ENCODE data around the gene ADSL.

DNA sequence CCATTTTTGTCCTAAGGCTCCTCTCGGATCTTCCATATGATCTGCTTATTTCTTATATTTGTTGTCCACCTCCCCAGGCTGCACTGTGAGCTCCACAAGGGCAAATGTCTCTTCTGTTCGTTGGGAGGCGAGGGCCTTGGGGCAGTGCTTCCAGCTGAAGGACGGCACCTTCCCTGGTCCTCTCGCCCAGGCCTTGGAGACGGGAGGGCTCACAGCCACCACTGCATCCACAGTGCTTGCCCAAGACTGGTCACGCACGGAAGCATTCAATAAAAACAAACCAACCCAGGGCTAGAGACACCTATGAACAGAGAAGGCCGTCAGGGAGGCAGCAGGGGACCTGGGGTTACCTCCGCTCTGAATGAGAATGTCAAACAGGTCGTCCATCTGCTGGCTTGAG, 70.3 kb downstream of the ADSL start:
- TF ChIP-seq PHB2 (IDR thresholded peaks at IDR 0.05; ENCODE audit: low read depth), result no peak
- no peak for TF ChIP-seq NFYB (IDR thresholded peaks at IDR 0.05; ENCODE audit: extremely low read depth, insufficient read length)
- no peak for TF ChIP-seq RBM25 (IDR thresholded peaks at IDR 0.05; ENCODE audit: low read depth, low read length, severe bottlenecking)

Measured in K562 (cell line).